ENCODE results near the gene BCL2. TPM values are rescaled to one million over a fixed set of nuclear protein-coding genes. Genes with fewer than 3 reads are reported as not detected.

Gene BCL2
- total RNA-seq, 4 donors from 2014 or later: 14.3 to 34.8 (median 23.5) TPM

GRCh38 chr18:63344918-63345317 lies 25.3 kb upstream of the BCL2 start:
- Histone ChIP-seq H3K27me3 (no peaks in the 10 kb centered on the region), H3K27ac (no peak overlapping the region), H3K4me3 (no peak overlapping the region), H3K36me3 (peaks cover 0 to 53% (median 21%) of the 10 kb centered on the region in 4 donors), H3K9me3 (no peaks in the 10 kb centered on the region), H3K4me1 (peaks cover 0 to 13% (median 5%) of the 10 kb centered on the region in 4 donors)
- WGBS, 2 donors (ENCODE audit: low coverage in 1 of 2): 61 to 70% methylated on average over 2 of the region's 2 CpGs
- no peak for TF ChIP-seq CTCF (IDR thresholded peaks at IDR 0.05)
- no peak for TF ChIP-seq POLR2AphosphoS5 (IDR thresholded peaks at IDR 0.05)
- no peak for TF ChIP-seq POLR2A (IDR thresholded peaks at IDR 0.05)
- TF ChIP-seq EP300 (IDR thresholded peaks at IDR 0.05; ENCODE audit: low read depth): no peak
- intact Hi-C loops (cut with DNase I; ENCODE audit: low total_unique reads): no loop called here
- in situ Hi-C loops (cut with MboI; ENCODE audit: low pct_ligation_motif_present in 1 of 4, low pct_unique_long_range_greater_than_20kb in 1 of 4, low sequenced_read_pairs in 3 of 4): loop anchor here (10.0 to 25.0 kb wide), 3 partner anchors 90 to 633 kb away; partner anchors contain the start of gene PHLPP1 (in 1 of the 4)
- no peak for DNase-seq

- Histone ChIP-seq H3K9me3 (no peaks in the 10 kb centered on the region), H3K4me3 (no peak overlapping the region), H3K36me3 (peaks cover 0 to 46% (median 18%) of the 10 kb centered on the region in 4 donors), H3K27me3 (no peaks in the 10 kb centered on the region), H3K27ac (no peak overlapping the region), H3K4me1 (peaks cover 0 to 13% (median 5%) of the 10 kb centered on the region in 4 donors)
- no peak for TF ChIP-seq CTCF (IDR thresholded peaks at IDR 0.05)
- TF ChIP-seq POLR2AphosphoS5 (IDR thresholded peaks at IDR 0.05): no peak
- no peak for TF ChIP-seq POLR2A (IDR thresholded peaks at IDR 0.05)
- TF ChIP-seq EP300 (IDR thresholded peaks at IDR 0.05; ENCODE audit: low read depth): no peak
- DNase-seq: no peak
- intact Hi-C loops (cut with DNase I; ENCODE audit: low total_unique reads) (no loop called here), in situ Hi-C loops (cut with MboI; ENCODE audit: low pct_ligation_motif_present in 1 of 4, low pct_unique_long_range_greater_than_20kb in 1 of 4, low sequenced_read_pairs in 3 of 4) (loop anchor here (10.0 to 25.0 kb wide), 3 partner anchors 91 to 632 kb away; partner anchors contain the start of gene PHLPP1 (in 1 of the 4))
- 58 to 60% methylated on average over 2 to 5 of the region's 5 CpGs for WGBS, 2 donors (ENCODE audit: low coverage in 1 of 2)
These were observed 24.7 kb upstream of the BCL2 start for GRCh38 chr18:63344263-63344662.

- DNase-seq: no peak
- 59 to 64% methylated on average over 5 of the region's 5 CpGs for WGBS, 2 donors (ENCODE audit: low coverage in 1 of 2)
- TF ChIP-seq POLR2A (IDR thresholded peaks at IDR 0.05): no peak
- TF ChIP-seq CTCF (IDR thresholded peaks at IDR 0.05): peak in 1 of 5 experiments; percentile 20
- intact Hi-C loops (cut with DNase I; ENCODE audit: low total_unique reads): no loop called here
- H3K36me3 ChIP-seq: peaks cover 0 to 44% (median 15%) of the 10 kb centered on the region in 4 donors
- H3K4me1 ChIP-seq: peaks cover 0 to 13% (median 5%) of the 10 kb centered on the region in 4 donors
- H3K27me3 ChIP-seq: no peaks in the 10 kb centered on the region
- H3K4me3 ChIP-seq: no peak overlapping the region
- no peak overlapping the region for H3K27ac ChIP-seq
- no peaks in the 10 kb centered on the region for H3K9me3 ChIP-seq
- in situ Hi-C loops (cut with MboI; ENCODE audit: low pct_ligation_motif_present in 1 of 4, low pct_unique_long_range_greater_than_20kb in 1 of 4, low sequenced_read_pairs in 3 of 4): loop anchor here (10.0 to 25.0 kb wide), 3 partner anchors 93 to 630 kb away; partner anchors contain the start of gene PHLPP1 (in 1 of the 4)
These were observed 22.6 kb upstream of the BCL2 start for GRCh38 chr18:63342206-63342605.

- intact Hi-C loops (cut with DNase I; ENCODE audit: low total_unique reads) (no loop called here), in situ Hi-C loops (cut with MboI; ENCODE audit: low pct_ligation_motif_present in 1 of 4, low pct_unique_long_range_greater_than_20kb in 1 of 4, low sequenced_read_pairs in 3 of 4) (loop anchor here (10.0 to 25.0 kb wide), 4 partner anchors 95 to 628 kb away; partner anchors contain the start of gene PHLPP1 (in 1 of the 4))
- WGBS, 2 donors (ENCODE audit: low coverage in 1 of 2): 17 to 42% methylated on average over 1 to 4 of the region's 4 CpGs
- no peak for TF ChIP-seq POLR2AphosphoS5 (IDR thresholded peaks at IDR 0.05)
- TF ChIP-seq CTCF (IDR thresholded peaks at IDR 0.05): peak in 4 of 5 experiments; percentile 13 to 45 (median 40)
- no peaks in the 10 kb centered on the region for H3K9me3 ChIP-seq
- H3K4me3 ChIP-seq: no peak overlapping the region
- no peak overlapping the region for H3K27ac ChIP-seq
- peaks cover 0 to 7% (median 6%) of the 10 kb centered on the region in 4 donors for H3K4me1 ChIP-seq
- DNase-seq: no peak
- H3K27me3 ChIP-seq: no peaks in the 10 kb centered on the region
- H3K36me3 ChIP-seq: peaks cover 0 to 57% (median 19%) of the 10 kb centered on the region in 4 donors
These were observed 20.4 kb upstream of the BCL2 start for GRCh38 chr18:63339920-63340484.

Measured in transverse colon (tissue), 4 donors.